CD4-positive, alpha-beta T cell (primary cell): ENCODE data around the gene PDF. TPM values are rescaled to one million over a fixed set of nuclear protein-coding genes. Genes with fewer than 3 reads are reported as not detected.

Experiments used
- ATAC-seq: fragments of 200-7000 bp; cut with Tn5 transposase; one replicate; pipeline ENCODE4 v1.10.0; 2022; ENCODE audit warnings: mild to moderate bottlenecking; ENCODE audit not compliant: poor library complexity
- CTCF ChIA-PET: fragments of 350-600 bp; sonication (Branson Sonifier 250); formaldehyde crosslinking; loops from one replicate; lab custom pipeline; 2021; ENCODE audit warnings: antibody characterized with exemption, inconsistent platforms; lab: Charles Lee
- POLR2A ChIA-PET: fragments of 350-600 bp; sonication (Branson Sonifier 250); formaldehyde crosslinking; loops from one replicate; lab custom pipeline; 2021; ENCODE audit warnings: antibody characterized with exemption, inconsistent platforms; lab: Charles Lee
- DNase-seq, 14 experiments: peaks; one replicate each; pipeline ENCODE4 v3.0.0-alpha.2; 2013 to 2020; ENCODE audit warnings: mixed read lengths in 2 of 14
- H3K27ac ChIP-seq, 2 donors: one replicate each; pipeline versions ENCODE4 v1.5.1 to v1.7.0; 2013; ENCODE audit warnings: low read length in 2 of 2, low read depth in 1 of 2, mild to moderate bottlenecking in 1 of 2
- H3K27me3 ChIP-seq, 2 experiments: 1 replicate in 1 of 2; 2 replicates in 1 of 2; pipeline versions ENCODE4 v1.6.1 to v1.7.0; 2013; ENCODE audit warnings: low read length in 2 of 2, control low read depth in 1 of 2, mild to moderate bottlenecking in 1 of 2, moderate library complexity in 1 of 2; ENCODE audit not compliant: insufficient read depth in 2 of 2, control insufficient read depth in 1 of 2
- H3K36me3 ChIP-seq: one replicate; pipeline ENCODE4 v1.6.1; 2013; ENCODE audit warnings: low read length, control low read depth; ENCODE audit not compliant: insufficient read depth
- H3K4me1 ChIP-seq: one replicate; pipeline ENCODE4 v1.6.1; 2013; ENCODE audit warnings: low read length, control low read depth; ENCODE audit not compliant: insufficient read depth
- H3K4me3 ChIP-seq: one replicate; pipeline ENCODE4 v1.5.1; 2013; ENCODE audit warnings: mild to moderate bottlenecking, low read length, moderate library complexity
- H3K9me3 ChIP-seq, 2 experiments: 1 replicate in 1 of 2; 2 replicates in 1 of 2; pipeline versions ENCODE4 v1.6.1 to v1.7.0; 2013; ENCODE audit warnings: low read length in 2 of 2, mild to moderate bottlenecking in 2 of 2, control low read depth in 1 of 2, moderate library complexity in 1 of 2; ENCODE audit not compliant: control insufficient read depth in 1 of 2, insufficient read depth in 1 of 2
- H3K27ac Mint-ChIP-seq: one replicate; pipeline ENCODE4 v1.8.0; 2020; ENCODE audit warnings: mixed read lengths
- H3K27me3 Mint-ChIP-seq: one replicate; pipeline ENCODE4 v1.8.0; 2021; ENCODE audit warnings: mixed read lengths
- H3K36me3 Mint-ChIP-seq: one replicate; pipeline ENCODE4 v1.8.0; 2021; ENCODE audit warnings: low read depth, mixed read lengths
- H3K4me1 Mint-ChIP-seq: one replicate; pipeline ENCODE4 v1.8.0; 2021; ENCODE audit warnings: low read depth, mixed read lengths
- H3K4me3 Mint-ChIP-seq: one replicate; pipeline ENCODE4 v1.8.0; 2020; ENCODE audit warnings: mild to moderate bottlenecking, mixed read lengths
- H3K9me3 Mint-ChIP-seq: one replicate; pipeline ENCODE4 v1.8.0; 2020; ENCODE audit warnings: mixed read lengths
- intact Hi-C, 2 experiments: fragments of 100-400 bp; cut with DNase I in 1 of 2; cut with micrococcal nuclease in 1 of 2; formaldehyde crosslinking; loops; one replicate each; pipeline versions ENCODE4 v1.15.1 to v1.9.0; 2023 to 2025; cut with DNase I, micrococcal nuclease
- total RNA-seq, 174 experiments: library from RNA in 2 of 174; stranded (reverse) in 2 of 174; gene quantifications; one replicate each; pipeline ENCODE4 v1.2.3 and lab custom pipeline; 2021 to 2026
- TF ChIP-seq, protein P1 (sequence below): fragments of 200-600 bp; IDR thresholded peaks from one replicate; pipeline ENCODE4 v1.8.0; 2022; ENCODE audit warnings: antibody characterized with exemption, mild to moderate bottlenecking

PDF gene
- total RNA-seq, 2 experiments from 2014 or later: 2.8 to 2.9 TPM

GRCh38 chr16:69351309-69352027 lies 21.1 kb upstream of the PDF start, which contains the start of gene TMED6:
TSS of gene TMED6 (minus strand) at chr16:69351786. CDS start at chr16:69351753, 33 bp downstream.
- POLR2A ChIA-PET: no interaction called here

DNA sequence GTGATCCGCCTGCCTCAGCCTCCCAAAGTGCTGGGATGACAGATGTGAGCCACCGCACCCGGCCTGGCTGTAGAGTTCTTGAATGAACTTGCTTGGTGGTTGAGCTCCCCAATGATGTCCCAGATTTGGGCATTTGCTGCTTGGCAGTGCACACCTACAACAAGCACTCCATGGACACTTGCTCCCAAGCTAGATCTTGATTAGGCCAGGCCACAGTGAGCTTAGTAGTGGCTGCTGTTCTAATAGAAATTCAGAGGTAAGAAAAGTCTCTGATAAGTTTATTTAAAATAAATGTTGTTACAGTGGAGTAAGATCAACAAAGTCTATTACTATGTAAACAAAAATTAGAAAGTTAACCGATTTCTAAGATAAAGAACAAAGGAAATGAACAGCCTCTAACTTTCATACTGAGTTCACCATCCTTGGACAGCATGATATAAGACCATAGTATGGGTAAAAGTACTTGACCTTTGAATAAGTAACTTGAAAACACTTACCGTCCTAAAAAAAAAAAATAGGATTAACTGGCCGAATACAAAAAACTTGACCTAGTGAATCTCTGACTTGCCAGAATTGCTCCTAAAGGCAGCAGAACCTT lies 20.2 kb upstream of the PDF start:
- Histone ChIP-seq H3K27ac (no peak overlapping the region), H3K36me3 (peaks cover 25% of the 10 kb centered on the region), H3K4me1 (no peaks in the 10 kb centered on the region), H3K27me3 (no peaks in the 10 kb centered on the region), H3K9me3 (no peaks in the 10 kb centered on the region), H3K4me3 (no peak overlapping the region)
- Mint-ChIP-seq H3K9me3 (no peaks in the 10 kb centered on the region), H3K27me3 (no peaks in the 10 kb centered on the region), H3K4me3 (no peak overlapping the region), H3K4me1 (no peaks in the 10 kb centered on the region), H3K27ac (no peak overlapping the region), H3K36me3 (peaks cover 39% of the 10 kb centered on the region)
- ATAC-seq (no peak), DNase-seq (no peak)
- CTCF ChIA-PET: no interaction called here
- intact Hi-C loops: no loop called here
- POLR2A ChIA-PET: interaction anchor here (0.6 kb wide), 1 partner anchor 282 kb away, joined by 3 read pairs; no protein-coding TSS in a partner anchor
- TF ChIP-seq, protein P1, sequence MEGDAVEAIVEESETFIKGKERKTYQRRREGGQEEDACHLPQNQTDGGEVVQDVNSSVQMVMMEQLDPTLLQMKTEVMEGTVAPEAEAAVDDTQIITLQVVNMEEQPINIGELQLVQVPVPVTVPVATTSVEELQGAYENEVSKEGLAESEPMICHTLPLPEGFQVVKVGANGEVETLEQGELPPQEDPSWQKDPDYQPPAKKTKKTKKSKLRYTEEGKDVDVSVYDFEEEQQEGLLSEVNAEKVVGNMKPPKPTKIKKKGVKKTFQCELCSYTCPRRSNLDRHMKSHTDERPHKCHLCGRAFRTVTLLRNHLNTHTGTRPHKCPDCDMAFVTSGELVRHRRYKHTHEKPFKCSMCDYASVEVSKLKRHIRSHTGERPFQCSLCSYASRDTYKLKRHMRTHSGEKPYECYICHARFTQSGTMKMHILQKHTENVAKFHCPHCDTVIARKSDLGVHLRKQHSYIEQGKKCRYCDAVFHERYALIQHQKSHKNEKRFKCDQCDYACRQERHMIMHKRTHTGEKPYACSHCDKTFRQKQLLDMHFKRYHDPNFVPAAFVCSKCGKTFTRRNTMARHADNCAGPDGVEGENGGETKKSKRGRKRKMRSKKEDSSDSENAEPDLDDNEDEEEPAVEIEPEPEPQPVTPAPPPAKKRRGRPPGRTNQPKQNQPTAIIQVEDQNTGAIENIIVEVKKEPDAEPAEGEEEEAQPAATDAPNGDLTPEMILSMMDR: no peak

More at GRCh38 chr16:69351309-69352027, 21.1 kb upstream of the PDF start, which contains the start of gene TMED6:
- H3K36me3 ChIP-seq: peaks cover 32% of the 10 kb centered on the region
- H3K27ac ChIP-seq: no peak within 1 kb of the TSS
- Mint-ChIP-seq H3K27ac (no peak within 1 kb of the TSS), H3K36me3 (peaks cover 47% of the 10 kb centered on the region), H3K4me3 (no peak within 1 kb of the TSS), H3K4me1 (no peaks in the 10 kb centered on the region), H3K9me3 (no peaks in the 10 kb centered on the region), H3K27me3 (no peaks in the 10 kb centered on the region)
- TF ChIP-seq, protein P1: no peak
- H3K9me3 ChIP-seq: no peaks in the 10 kb centered on the region
- DNase-seq: no peak
- H3K27me3 ChIP-seq: no peaks in the 10 kb centered on the region
- ATAC-seq: no peak
- intact Hi-C loops: no loop called here
- no peak within 1 kb of the TSS for H3K4me3 ChIP-seq
- no peaks in the 10 kb centered on the region for H3K4me1 ChIP-seq
- CTCF ChIA-PET: no interaction called here

GRCh38 chr16:69349536-69349935 lies 19.1 kb upstream of the PDF start:
- Histone ChIP-seq H3K4me3 (no peak overlapping the region), H3K27ac (no peak overlapping the region), H3K4me1 (no peaks in the 10 kb centered on the region), H3K36me3 (peaks cover 19% of the 10 kb centered on the region), H3K27me3 (no peaks in the 10 kb centered on the region), H3K9me3 (no peaks in the 10 kb centered on the region)
- intact Hi-C loops: no loop called here
- TF ChIP-seq, protein P1: no peak
- ChIA-PET POLR2A (no interaction called here), CTCF (no interaction called here)
- Mint-ChIP-seq H3K4me3 (no peak overlapping the region), H3K27ac (no peak overlapping the region), H3K27me3 (no peaks in the 10 kb centered on the region), H3K9me3 (no peaks in the 10 kb centered on the region), H3K4me1 (no peaks in the 10 kb centered on the region), H3K36me3 (peaks cover 30% of the 10 kb centered on the region)
- DNase-seq (no peak), ATAC-seq (no peak)
